CD8-positive, alpha-beta memory T cell (primary cell): Measurements from ENCODE around the gene LCE4A. TPM values are rescaled to one million over a fixed set of nuclear protein-coding genes. Genes with fewer than 3 reads are reported as not detected.

ENCODE experiments used
- CTCF ChIA-PET: fragments of 350-600 bp; sonication (Branson Sonifier 250); formaldehyde crosslinking; loops from one replicate; lab custom pipeline; 2021; ENCODE audit warnings: antibody characterized with exemption; lab: Charles Lee
- POLR2A ChIA-PET: fragments of 350-600 bp; sonication (Branson Sonifier 250); formaldehyde crosslinking; loops from one replicate; lab custom pipeline; 2021; ENCODE audit warnings: antibody characterized with exemption; lab: Charles Lee
- DNase-seq, 5 donors: peaks; one replicate each; pipeline versions ENCODE4 v3.0.0 to v3.0.0-alpha.2; 2020 to 2022; ENCODE audit warnings: mixed read lengths in 1 of 5
- H3K27ac ChIP-seq: one replicate; pipeline ENCODE4 v1.7.0; 2013; ENCODE audit warnings: low read depth, mild to moderate bottlenecking, low read length, moderate library complexity
- H3K27me3 ChIP-seq: 2 replicates; pipeline ENCODE4 v1.7.0; 2013; ENCODE audit warnings: low read length, mild to moderate bottlenecking; ENCODE audit not compliant: insufficient read depth, poor library complexity, severe bottlenecking
- H3K36me3 ChIP-seq: 2 replicates; pipeline ENCODE4 v1.7.0; 2013; ENCODE audit warnings: mild to moderate bottlenecking, low read length, moderate library complexity; ENCODE audit not compliant: insufficient read depth
- H3K4me1 ChIP-seq: 2 replicates; pipeline ENCODE4 v1.7.0; 2013; ENCODE audit warnings: mild to moderate bottlenecking, low read length, moderate library complexity; ENCODE audit not compliant: insufficient read depth
- H3K4me3 ChIP-seq: 2 replicates; pipeline ENCODE4 v1.7.0; 2013; ENCODE audit warnings: mild to moderate bottlenecking, low read length
- H3K9me3 ChIP-seq: 2 replicates; pipeline ENCODE4 v1.7.0; 2013; ENCODE audit warnings: mild to moderate bottlenecking, low read length
- H3K27ac Mint-ChIP-seq, 8 donors: one replicate each; pipeline ENCODE4 v1.8.0; 2020 to 2021; ENCODE audit warnings: mixed read lengths in 8 of 8, mild to moderate bottlenecking in 6 of 8, inconsistent platforms in 3 of 8, moderate library complexity in 3 of 8
- H3K27me3 Mint-ChIP-seq, 2 donors: one replicate each; pipeline ENCODE4 v1.8.0; 2020 to 2021; ENCODE audit warnings: mixed read lengths in 2 of 2, mild to moderate bottlenecking in 1 of 2, moderate library complexity in 1 of 2
- H3K36me3 Mint-ChIP-seq, 3 donors: one replicate each; pipeline ENCODE4 v1.8.0; 2020 to 2021; ENCODE audit warnings: mixed read lengths in 3 of 3, inconsistent platforms in 1 of 3, mild to moderate bottlenecking in 1 of 3
- H3K4me1 Mint-ChIP-seq, 3 donors: one replicate each; pipeline ENCODE4 v1.8.0; 2020 to 2021; ENCODE audit warnings: mixed read lengths in 3 of 3, inconsistent platforms in 1 of 3, mild to moderate bottlenecking in 1 of 3
- H3K4me3 Mint-ChIP-seq, 7 donors: one replicate each; pipeline ENCODE4 v1.8.0; 2020 to 2021; ENCODE audit warnings: mixed read lengths in 7 of 7, mild to moderate bottlenecking in 6 of 7, moderate library complexity in 4 of 7, inconsistent platforms in 2 of 7
- H3K9me3 Mint-ChIP-seq, 5 donors: one replicate each; pipeline ENCODE4 v1.8.0; 2020 to 2022; ENCODE audit warnings: mixed read lengths in 5 of 5, mild to moderate bottlenecking in 3 of 5, moderate library complexity in 2 of 5, inconsistent platforms in 1 of 5
- polyA plus RNA-seq: library from polyadenylated mRNA; unstranded; fragments of 300-500 nt; fragmentation: Illumina TruSeq; gene quantifications from one replicate; pipeline ENCODE4 v1.2.3, GENCODE V29; 2021
- total RNA-seq, 2 experiments: library from RNA; stranded (reverse); gene quantifications; one replicate each; pipeline ENCODE4 v1.2.3, GENCODE V29; 2021

The LCE4A gene
- total and polyA plus RNA-seq, 3 experiments from 2014 or later = not detected

GRCh38 chr1:152752225-152752624 lies 44.3 kb downstream of the LCE4A start:
- CTCF ChIA-PET = no interaction called here
- H3K27ac Mint-ChIP-seq = no peak overlapping the region
- H3K4me1 Mint-ChIP-seq = no peaks in the 10 kb centered on the region
- no peaks in the 10 kb centered on the region for H3K27me3 ChIP-seq
- H3K27ac ChIP-seq = no peak overlapping the region
- POLR2A ChIA-PET = no interaction called here
- peaks cover 2 to 38% of the 10 kb centered on the region in 2 donors for H3K27me3 Mint-ChIP-seq
- H3K4me1 ChIP-seq = no peaks in the 10 kb centered on the region
- peaks cover 0 to 5% (median 0%) of the 10 kb centered on the region in 5 donors for H3K9me3 Mint-ChIP-seq
- H3K4me3 Mint-ChIP-seq = no peak overlapping the region
- no peaks in the 10 kb centered on the region for H3K36me3 Mint-ChIP-seq
- no peak for DNase-seq
- no peaks in the 10 kb centered on the region for H3K9me3 ChIP-seq
- H3K36me3 ChIP-seq = no peaks in the 10 kb centered on the region
- no peak overlapping the region for H3K4me3 ChIP-seq

GRCh38 chr1:152753586-152753985 lies 45.6 kb downstream of the LCE4A start:
- no peak for DNase-seq
- no peak overlapping the region for H3K27ac ChIP-seq
- no peaks in the 10 kb centered on the region for H3K4me1 ChIP-seq
- Mint-ChIP-seq H3K4me1 (no peaks in the 10 kb centered on the region), H3K27me3 (peaks cover 2 to 42% of the 10 kb centered on the region in 2 donors), H3K4me3 (no peak overlapping the region), H3K9me3 (peaks cover 0 to 3% (median 0%) of the 10 kb centered on the region in 5 donors), H3K27ac (no peak overlapping the region), H3K36me3 (no peaks in the 10 kb centered on the region)
- no peaks in the 10 kb centered on the region for H3K9me3 ChIP-seq
- H3K27me3 ChIP-seq = no peaks in the 10 kb centered on the region
- H3K36me3 ChIP-seq = no peaks in the 10 kb centered on the region
- no peak overlapping the region for H3K4me3 ChIP-seq
- ChIA-PET CTCF (interaction anchor here (0.6 kb wide), 1 partner anchor 64 kb away, joined by 3 read pairs; no protein-coding TSS in a partner anchor), POLR2A (no interaction called here)

- no peak for DNase-seq
- Mint-ChIP-seq H3K4me1 (no peaks in the 10 kb centered on the region), H3K36me3 (no peaks in the 10 kb centered on the region), H3K4me3 (no peak overlapping the region), H3K27me3 (peaks cover 3 to 39% of the 10 kb centered on the region in 2 donors), H3K27ac (no peak overlapping the region), H3K9me3 (peaks cover 0 to 3% (median 0%) of the 10 kb centered on the region in 5 donors)
- Histone ChIP-seq H3K4me1 (no peaks in the 10 kb centered on the region), H3K27ac (no peak overlapping the region), H3K36me3 (no peaks in the 10 kb centered on the region), H3K27me3 (no peaks in the 10 kb centered on the region), H3K4me3 (no peak overlapping the region), H3K9me3 (no peaks in the 10 kb centered on the region)
- POLR2A ChIA-PET = no interaction called here
- CTCF ChIA-PET = no interaction called here
Measured at GRCh38 chr1:152756872-152757271, 48.9 kb downstream of the LCE4A start.

- no peak for DNase-seq
- no peaks in the 10 kb centered on the region for H3K4me1 Mint-ChIP-seq
- H3K9me3 ChIP-seq = no peaks in the 10 kb centered on the region
- no peaks in the 10 kb centered on the region for H3K36me3 ChIP-seq
- H3K4me3 ChIP-seq = no peak within 1 kb of the TSS
- CTCF ChIA-PET = no interaction called here
- H3K4me3 Mint-ChIP-seq = no peak within 1 kb of the TSS
- POLR2A ChIA-PET = no interaction called here
- no peak within 1 kb of the TSS for H3K27ac ChIP-seq
- H3K27me3 ChIP-seq = no peaks in the 10 kb centered on the region
- no peaks in the 10 kb centered on the region for H3K4me1 ChIP-seq
- H3K27ac Mint-ChIP-seq = no peak within 1 kb of the TSS
- H3K36me3 Mint-ChIP-seq = no peaks in the 10 kb centered on the region
- H3K27me3 Mint-ChIP-seq = peaks cover 3 to 39% of the 10 kb centered on the region in 2 donors
- peaks cover 0 to 3% (median 0%) of the 10 kb centered on the region in 5 donors for H3K9me3 Mint-ChIP-seq
Measured at GRCh38 chr1:152757747-152758146, 49.8 kb downstream of the LCE4A start, which contains the start of gene KPRP. Gene KPRP, plus strand, starts transcription at chr1:152758025. Its CDS starts 1,564 bp downstream, at chr1:152759589.

GRCh38 chr1:152758636-152759035 lies 50.7 kb downstream of the LCE4A start:
- POLR2A ChIA-PET = no interaction called here
- H3K36me3 Mint-ChIP-seq = no peaks in the 10 kb centered on the region
- Histone ChIP-seq H3K27me3 (no peaks in the 10 kb centered on the region), H3K4me3 (no peak overlapping the region), H3K9me3 (no peaks in the 10 kb centered on the region), H3K36me3 (no peaks in the 10 kb centered on the region), H3K4me1 (no peaks in the 10 kb centered on the region), H3K27ac (no peak overlapping the region)
- CTCF ChIA-PET = no interaction called here
- H3K4me1 Mint-ChIP-seq = no peaks in the 10 kb centered on the region
- H3K27me3 Mint-ChIP-seq = peaks cover 3 to 39% of the 10 kb centered on the region in 2 donors
- H3K9me3 Mint-ChIP-seq = peaks cover 0 to 3% (median 0%) of the 10 kb centered on the region in 5 donors
- DNase-seq = no peak
- H3K4me3 Mint-ChIP-seq = no peak overlapping the region
- no peak overlapping the region for H3K27ac Mint-ChIP-seq

Other genes with a start within 250 kb of the LCE4A start
- gene LCE5A, start 197.4 kb upstream of the LCE4A start, total RNA-seq = not detected
- gene LCE5A, start 197.4 kb upstream of the LCE4A start, polyA plus RNA-seq = not detected
- not detected for gene CRCT1, start 193.7 kb upstream of the LCE4A start, total RNA-seq
- not detected for gene CRCT1, start 193.7 kb upstream of the LCE4A start, polyA plus RNA-seq
- gene LCE3E, start 141.4 kb upstream of the LCE4A start, total RNA-seq = not detected
- not detected for gene LCE3E, start 141.4 kb upstream of the LCE4A start, polyA plus RNA-seq
- not detected for gene LCE3D, start 127.6 kb upstream of the LCE4A start, total RNA-seq
- not detected for gene LCE3D, start 127.6 kb upstream of the LCE4A start, polyA plus RNA-seq
- gene LCE3C, start 107.9 kb upstream of the LCE4A start, total RNA-seq = not detected
- not detected for gene LCE3C, start 107.9 kb upstream of the LCE4A start, polyA plus RNA-seq
- gene LCE3B, start 94.3 kb upstream of the LCE4A start, total RNA-seq = not detected
- not detected for gene LCE3B, start 94.3 kb upstream of the LCE4A start, polyA plus RNA-seq
- gene LCE3A, start 85.1 kb upstream of the LCE4A start, total RNA-seq = not detected
- gene LCE3A, start 85.1 kb upstream of the LCE4A start, polyA plus RNA-seq = not detected
- gene LCE2D, start 44.8 kb upstream of the LCE4A start, total RNA-seq = not detected
- gene LCE2D, start 44.8 kb upstream of the LCE4A start, polyA plus RNA-seq = not detected
- gene LCE2C, start 32.9 kb upstream of the LCE4A start, total RNA-seq = not detected
- not detected for gene LCE2C, start 32.9 kb upstream of the LCE4A start, polyA plus RNA-seq
- gene LCE2B, start 22.0 kb upstream of the LCE4A start, total RNA-seq = not detected
- not detected for gene LCE2B, start 22.0 kb upstream of the LCE4A start, polyA plus RNA-seq
- not detected for gene LCE2A, start 9.8 kb upstream of the LCE4A start, total RNA-seq
- gene LCE2A, start 9.8 kb upstream of the LCE4A start, polyA plus RNA-seq = not detected
- not detected for gene KPRP, start 49.9 kb downstream of the LCE4A start, total RNA-seq
- not detected for gene KPRP, start 49.9 kb downstream of the LCE4A start, polyA plus RNA-seq
- gene LCE1F, start 67.0 kb downstream of the LCE4A start, total RNA-seq = not detected
- not detected for gene LCE1F, start 67.0 kb downstream of the LCE4A start, polyA plus RNA-seq
- not detected for gene LCE1E, start 78.1 kb downstream of the LCE4A start, total RNA-seq
- gene LCE1E, start 78.1 kb downstream of the LCE4A start, polyA plus RNA-seq = not detected
- not detected for gene LCE1D, start 88.6 kb downstream of the LCE4A start, total RNA-seq
- gene LCE1D, start 88.6 kb downstream of the LCE4A start, polyA plus RNA-seq = not detected
- not detected for gene LCE1C, start 98.5 kb downstream of the LCE4A start, total RNA-seq
- gene LCE1C, start 98.5 kb downstream of the LCE4A start, polyA plus RNA-seq = not detected
- not detected for gene LCE1B, start 103.8 kb downstream of the LCE4A start, total RNA-seq
- not detected for gene LCE1B, start 103.8 kb downstream of the LCE4A start, polyA plus RNA-seq
- not detected for gene LCE1A, start 119.3 kb downstream of the LCE4A start, total RNA-seq
- gene LCE1A, start 119.3 kb downstream of the LCE4A start, polyA plus RNA-seq = not detected
- gene LCE6A, start 134.7 kb downstream of the LCE4A start, total RNA-seq = not detected
- not detected for gene LCE6A, start 134.7 kb downstream of the LCE4A start, polyA plus RNA-seq
- not detected for gene LCE7A, start 151.8 kb downstream of the LCE4A start, total RNA-seq
- not detected for gene LCE7A, start 151.8 kb downstream of the LCE4A start, polyA plus RNA-seq
- gene SMCP, start 170.2 kb downstream of the LCE4A start, total RNA-seq = not detected
- not detected for gene SMCP, start 170.2 kb downstream of the LCE4A start, polyA plus RNA-seq
- gene IVL, start 200.4 kb downstream of the LCE4A start, total RNA-seq = not detected
- gene IVL, start 200.4 kb downstream of the LCE4A start, polyA plus RNA-seq = not detected
- not detected for gene SPRR5, start 239.0 kb downstream of the LCE4A start, total RNA-seq
- gene SPRR5, start 239.0 kb downstream of the LCE4A start, polyA plus RNA-seq = not detected